ENCODE results near the gene SLC7A14.

SLC7A14 gene

GRCh38 chr3:170437696-170438407, 148.0 kb downstream of the SLC7A14 start:
- H3K27ac ChIP-seq: no peak overlapping the region
- TF ChIP-seq CTCF (conservative IDR thresholded peaks at IDR 0.05): no peak

GRCh38 chr3:170437176-170437575, 148.7 kb downstream of the SLC7A14 start:
- H3K27ac ChIP-seq: no peak overlapping the region
- TF ChIP-seq CTCF (conservative IDR thresholded peaks at IDR 0.05): no peak

- no peak for TF ChIP-seq CTCF (conservative IDR thresholded peaks at IDR 0.05)
- no peak overlapping the region for H3K27ac ChIP-seq
Measured at GRCh38 chr3:170436697-170437096, 149.2 kb downstream of the SLC7A14 start.

- no peak overlapping the region for H3K27ac ChIP-seq
- no peak for TF ChIP-seq CTCF (conservative IDR thresholded peaks at IDR 0.05)
Measured at GRCh38 chr3:170432416-170432815, 153.5 kb downstream of the SLC7A14 start.

GRCh38 chr3:170431054-170431453, 154.8 kb downstream of the SLC7A14 start:
- no peak overlapping the region for H3K27ac ChIP-seq
- no peak for TF ChIP-seq CTCF (conservative IDR thresholded peaks at IDR 0.05)

- H3K27ac ChIP-seq: no peak overlapping the region
- TF ChIP-seq CTCF (conservative IDR thresholded peaks at IDR 0.05): no peak
Measured at GRCh38 chr3:170429050-170429449, 156.8 kb downstream of the SLC7A14 start.

GRCh38 chr3:170428095-170428494, 157.8 kb downstream of the SLC7A14 start:
- no peak overlapping the region for H3K27ac ChIP-seq
- TF ChIP-seq CTCF (conservative IDR thresholded peaks at IDR 0.05): no peak

Measured in VCaP (cell line).